ENCODE data around the gene LUZP2. TPM values are rescaled to one million over a fixed set of nuclear protein-coding genes. Genes with fewer than 3 reads are reported as not detected.

The LUZP2 gene
- total RNA-seq, 1 donor from 2014 or later: 0.33 TPM

- H3K4me3 ChIP-seq (ENCODE audit: low read depth, low read length): no peak overlapping the region
- no peak for DNase-seq (ENCODE audit: low read depth)
Measured at GRCh38 chr11:24478718-24479117, 18.1 kb upstream of the LUZP2 start.

GRCh38 chr11:24489477-24489876, 7.4 kb upstream of the LUZP2 start:
- H3K27me3 ChIP-seq (ENCODE audit: control insufficient read depth, insufficient read depth, low read length): no peaks in the 10 kb centered on the region
- TF ChIP-seq CTCF (IDR thresholded peaks at IDR 0.05; ENCODE audit: insufficient read depth, low read length, poor library complexity, severe bottlenecking): no peak
- no peak overlapping the region for H3K4me3 ChIP-seq (ENCODE audit: low read depth, low read length)
- H3K36me3 ChIP-seq (ENCODE audit: control insufficient read depth, insufficient read depth, low read length): no peaks in the 10 kb centered on the region
- no peak for DNase-seq (ENCODE audit: low read depth)

More at GRCh38 chr11:24478718-24479117, 18.1 kb upstream of the LUZP2 start:
- Histone ChIP-seq H3K27me3 (ENCODE audit: control insufficient read depth, insufficient read depth, low read length) (no peaks in the 10 kb centered on the region), H3K36me3 (ENCODE audit: control insufficient read depth, insufficient read depth, low read length) (no peaks in the 10 kb centered on the region)
- TF ChIP-seq CTCF (IDR thresholded peaks at IDR 0.05; ENCODE audit: insufficient read depth, low read length, poor library complexity, severe bottlenecking): no peak

- no peak for TF ChIP-seq CTCF (IDR thresholded peaks at IDR 0.05; ENCODE audit: insufficient read depth, low read length, poor library complexity, severe bottlenecking)
- Histone ChIP-seq H3K36me3 (ENCODE audit: control insufficient read depth, insufficient read depth, low read length) (no peaks in the 10 kb centered on the region), H3K27me3 (ENCODE audit: control insufficient read depth, insufficient read depth, low read length) (peaks cover 11% of the 10 kb centered on the region), H3K4me3 (ENCODE audit: low read depth, low read length) (peak overlapping the region; percentile 41)
- no peak for DNase-seq (ENCODE audit: low read depth)
Measured at GRCh38 chr11:24496386-24496735, 492 bp upstream of the LUZP2 start.

- TF ChIP-seq CTCF (IDR thresholded peaks at IDR 0.05; ENCODE audit: insufficient read depth, low read length, poor library complexity, severe bottlenecking): no peak
Measured at GRCh38 chr11:24497831-24498230, 978 bp downstream of the LUZP2 start.

GRCh38 chr11:24502425-24502824, 5.6 kb downstream of the LUZP2 start:
- Histone ChIP-seq H3K27me3 (ENCODE audit: control insufficient read depth, insufficient read depth, low read length) (no peaks in the 10 kb centered on the region), H3K4me3 (ENCODE audit: low read depth, low read length) (no peak overlapping the region), H3K36me3 (ENCODE audit: control insufficient read depth, insufficient read depth, low read length) (no peaks in the 10 kb centered on the region)
- no peak for DNase-seq (ENCODE audit: low read depth)
- no peak for TF ChIP-seq CTCF (IDR thresholded peaks at IDR 0.05; ENCODE audit: insufficient read depth, low read length, poor library complexity, severe bottlenecking)

More at GRCh38 chr11:24497831-24498230, 978 bp downstream of the LUZP2 start:
- no peak for DNase-seq (ENCODE audit: low read depth)
- H3K27me3 ChIP-seq (ENCODE audit: control insufficient read depth, insufficient read depth, low read length): peaks cover 11% of the 10 kb centered on the region
- H3K4me3 ChIP-seq (ENCODE audit: low read depth, low read length): no peak overlapping the region
- no peaks in the 10 kb centered on the region for H3K36me3 ChIP-seq (ENCODE audit: control insufficient read depth, insufficient read depth, low read length)

- no peak for DNase-seq (ENCODE audit: low read depth)
- TF ChIP-seq CTCF (IDR thresholded peaks at IDR 0.05; ENCODE audit: insufficient read depth, low read length, poor library complexity, severe bottlenecking): peak; percentile 27
Measured at GRCh38 chr11:24509114-24509513, 12.3 kb downstream of the LUZP2 start.

More at GRCh38 chr11:24509114-24509513, 12.3 kb downstream of the LUZP2 start:
- Histone ChIP-seq H3K36me3 (ENCODE audit: control insufficient read depth, insufficient read depth, low read length) (no peaks in the 10 kb centered on the region), H3K27me3 (ENCODE audit: control insufficient read depth, insufficient read depth, low read length) (no peaks in the 10 kb centered on the region), H3K4me3 (ENCODE audit: low read depth, low read length) (no peak overlapping the region)

Data from kidney epithelial cell (primary cell).